ENCODE results near the gene SAA4.
A peak's percentile ranks its signal among the peaks of the same experiment; 100 is the strongest.
"Not testable (repeated sequence)": the region's sequence is repeated elsewhere in the genome, so short reads cannot be mapped to it uniquely, and the experiment has no call there.

The SAA4 gene

GRCh38 chr11:18246379-18247190, 10.0 kb upstream of the SAA4 start:
- not testable (repeated sequence) for DNase-seq

GRCh38 chr11:18245396-18245795, 8.8 kb upstream of the SAA4 start:
- DNase-seq, result no peak

- peak; percentile 17 to 72 for DNase-seq
Measured at GRCh38 chr11:18243783-18244362, 7.3 kb upstream of the SAA4 start.

GRCh38 chr11:18239655-18240054, 3.1 kb upstream of the SAA4 start:
- DNase-seq, result no peak

- no peak for DNase-seq
Measured at GRCh38 chr11:18235394-18236334, 938 bp downstream of the SAA4 start.

GRCh38 chr11:18233912-18234311, 2.7 kb downstream of the SAA4 start:
- no peak for DNase-seq

- no peak for DNase-seq
Measured at GRCh38 chr11:18230859-18231258, 5.7 kb downstream of the SAA4 start.

GRCh38 chr11:18229501-18229900, 7.1 kb downstream of the SAA4 start:
- no peak for DNase-seq

- no peak for DNase-seq
Measured at GRCh38 chr11:18225913-18226312, 10.7 kb downstream of the SAA4 start.

GRCh38 chr11:18223591-18224387, 12.8 kb downstream of the SAA4 start:
- DNase-seq, result no peak

- no peak for DNase-seq
Measured at GRCh38 chr11:18222814-18223421, 13.7 kb downstream of the SAA4 start.

- no peak for DNase-seq
Measured at GRCh38 chr11:18221274-18221876, 15.2 kb downstream of the SAA4 start.

- DNase-seq, result no peak
Measured at GRCh38 chr11:18209058-18209457, 27.5 kb downstream of the SAA4 start.

GRCh38 chr11:18204771-18205170, 31.8 kb downstream of the SAA4 start:
- no peak for DNase-seq

- no peak for DNase-seq
Measured at GRCh38 chr11:18204220-18204619, 32.4 kb downstream of the SAA4 start.

GRCh38 chr11:18203723-18204122, 32.9 kb downstream of the SAA4 start:
- peak in 1 of 2 donors; percentile 5 for DNase-seq

GRCh38 chr11:18197738-18198137, 38.9 kb downstream of the SAA4 start:
- not testable (repeated sequence) for DNase-seq

GRCh38 chr11:18196532-18196931, 40.1 kb downstream of the SAA4 start:
- DNase-seq, result no peak

GRCh38 chr11:18193010-18193409, 43.6 kb downstream of the SAA4 start:
- DNase-seq, result no peak

GRCh38 chr11:18191376-18191775, 45.2 kb downstream of the SAA4 start:
- no peak for DNase-seq

- not testable (repeated sequence) for DNase-seq
Measured at GRCh38 chr11:18189476-18190245, 46.9 kb downstream of the SAA4 start.
